Thyroid gland (tissue), 4 donors: Measurements from ENCODE around the gene TMEM45B. TPM values are rescaled to one million over a fixed set of nuclear protein-coding genes. Genes with fewer than 3 reads are reported as not detected.

ENCODE experiments used
- DNase-seq, 2 donors: peaks; one replicate each; pipeline ENCODE4 v3.0.0-alpha.2; 2019
- H3K27ac ChIP-seq, 3 donors: fragments of 200-600 bp; sonication (generic); 1 replicate in 2 of 3; 2 replicates in 1 of 3; pipeline ENCODE4 v1.5.1; 2016 to 2019; ENCODE audit warnings: mild to moderate bottlenecking in 1 of 3, moderate library complexity in 1 of 3
- H3K27me3 ChIP-seq: fragments of 200-600 bp; sonication (generic); one replicate; pipeline ENCODE4 v1.5.1; 2019
- H3K36me3 ChIP-seq, 2 donors: fragments of 200-600 bp; sonication (generic); one replicate each; pipeline ENCODE4 v1.5.1; 2016 to 2019
- H3K4me1 ChIP-seq, 2 donors: fragments of 200-600 bp; sonication (generic); one replicate each; pipeline ENCODE4 v1.5.1; 2017 to 2019
- H3K4me3 ChIP-seq, 3 donors: fragments of 200-600 bp; sonication (generic); replicated peaks in 1 of 3; 1 replicate in 2 of 3; 2 replicates in 1 of 3; pipeline ENCODE4 v1.5.1; 2016; ENCODE audit warnings: mild to moderate bottlenecking in 1 of 3
- H3K9me3 ChIP-seq: fragments of 200-600 bp; sonication (generic); one replicate; pipeline ENCODE4 v1.5.1; 2017
- CTCF ChIP-seq, 6 experiments: fragments of 200-600 bp in 3 of 6; fragments of 450-650 bp in 3 of 6; sonication (generic) in 3 of 6; IDR thresholded peaks; one replicate each; pipeline ENCODE4 v1.5.1; 2016 to 2019; ENCODE audit warnings: antibody characterized with exemption in 6 of 6, mild to moderate bottlenecking in 2 of 6, inconsistent platforms in 1 of 6, moderate library complexity in 1 of 6
- POLR2A ChIP-seq, 2 donors: fragments of 450-650 bp; IDR thresholded peaks; one replicate each; pipeline ENCODE4 v1.6.1; 2017; ENCODE audit warnings: antibody characterized with exemption in 2 of 2, mild to moderate bottlenecking in 2 of 2, moderate library complexity in 1 of 2
- WGBS, 2 donors: methylation state at CpG; one replicate each; pipeline ENCODE4 v1.1.5; 2017; 5-methylcytosine and 5-hydroxymethylcytosine counted together
- intact Hi-C: fragments of 100-400 bp; cut with DNase I; formaldehyde crosslinking; loops from one replicate; pipeline ENCODE4 v1.15.1; 2023
- total RNA-seq, 4 donors: library from RNA; depleted of rRNA; stranded (reverse); fragments of >200 nt; gene quantifications; one replicate each; pipeline ENCODE4 v1.2.3, GENCODE V29; 2016

TMEM45B gene
- 10 to 100 TPM in 3 of 4 donors, 1 to 10 TPM in 1; 8.1 to 28.1 (median 21.9) TPM for total RNA-seq

- peak within 1 kb of the TSS in 1 of 3 donors; percentile 31 for H3K4me3 ChIP-seq
- intact Hi-C loops: no loop called here
- no peaks in the 10 kb centered on the region for H3K36me3 ChIP-seq
- peak; percentile 73 to 81 for DNase-seq
- H3K27ac ChIP-seq: peak within 1 kb of the TSS in 2 of 3 donors; percentile 49 to 62
- H3K9me3 ChIP-seq: no peaks in the 10 kb centered on the region
- peaks cover 0 to 4% of the 10 kb centered on the region in 2 donors for H3K4me1 ChIP-seq
- no peak for TF ChIP-seq CTCF (IDR thresholded peaks at IDR 0.05)
- peak in 1 of 2 donors; percentile 38 for TF ChIP-seq POLR2A (IDR thresholded peaks at IDR 0.05)
- no peaks in the 10 kb centered on the region for H3K27me3 ChIP-seq
- 1 to 3% methylated on average over 21 to 28 of the region's 68 CpGs for WGBS, 2 donors
Observed at GRCh38 chr11:129815596-129816461, at the start of gene TMEM45B. TMEM45B (plus strand) TSS chr11:129815848; CDS start chr11:129852483, 36,635 bp downstream.

GRCh38 chr11:129766898-129767604 is 48.6 kb upstream of the TMEM45B start:
- no peaks in the 10 kb centered on the region for H3K27me3 ChIP-seq
- H3K4me1 ChIP-seq: peaks cover 0 to 6% of the 10 kb centered on the region in 2 donors
- H3K4me3 ChIP-seq: no peak overlapping the region
- TF ChIP-seq CTCF (IDR thresholded peaks at IDR 0.05) (peak in 5 of 6 experiments; percentile 22 to 49 (median 41)), POLR2A (IDR thresholded peaks at IDR 0.05) (no peak)
- intact Hi-C loops: no loop called here
- no peaks in the 10 kb centered on the region for H3K36me3 ChIP-seq
- 14 to 15% methylated on average over 7 of the region's 7 CpGs for WGBS, 2 donors
- DNase-seq: peak; percentile 49
- no peaks in the 10 kb centered on the region for H3K9me3 ChIP-seq
- no peak overlapping the region for H3K27ac ChIP-seq

- no peaks in the 10 kb centered on the region for H3K36me3 ChIP-seq
- TF ChIP-seq CTCF (IDR thresholded peaks at IDR 0.05) (no peak), POLR2A (IDR thresholded peaks at IDR 0.05) (no peak)
- H3K4me1 ChIP-seq: peaks cover 4 to 14% of the 10 kb centered on the region in 2 donors
- intact Hi-C loops: no loop called here
- no peaks in the 10 kb centered on the region for H3K9me3 ChIP-seq
- H3K4me3 ChIP-seq: no peak overlapping the region
- no peaks in the 10 kb centered on the region for H3K27me3 ChIP-seq
- 80% methylated on average over 4 of the region's 4 CpGs for WGBS, 2 donors
- H3K27ac ChIP-seq: no peak overlapping the region
- DNase-seq: no peak
Observed at GRCh38 chr11:129767827-129768226, 47.8 kb upstream of the TMEM45B start.

- Histone ChIP-seq H3K36me3 (no peaks in the 10 kb centered on the region), H3K4me3 (no peak overlapping the region), H3K4me1 (peaks cover 4 to 18% of the 10 kb centered on the region in 2 donors), H3K9me3 (no peaks in the 10 kb centered on the region), H3K27me3 (no peaks in the 10 kb centered on the region), H3K27ac (peak overlapping the region in 1 of 3 donors; percentile 10)
- intact Hi-C loops: no loop called here
- 77 to 91% methylated on average over 1 of the region's 1 CpG for WGBS, 2 donors
- TF ChIP-seq CTCF (IDR thresholded peaks at IDR 0.05): no peak
- no peak for TF ChIP-seq POLR2A (IDR thresholded peaks at IDR 0.05)
- DNase-seq: no peak
Observed at GRCh38 chr11:129768356-129768755, 47.3 kb upstream of the TMEM45B start.
